ENCODE data around the gene PKNOX2.

DNA sequence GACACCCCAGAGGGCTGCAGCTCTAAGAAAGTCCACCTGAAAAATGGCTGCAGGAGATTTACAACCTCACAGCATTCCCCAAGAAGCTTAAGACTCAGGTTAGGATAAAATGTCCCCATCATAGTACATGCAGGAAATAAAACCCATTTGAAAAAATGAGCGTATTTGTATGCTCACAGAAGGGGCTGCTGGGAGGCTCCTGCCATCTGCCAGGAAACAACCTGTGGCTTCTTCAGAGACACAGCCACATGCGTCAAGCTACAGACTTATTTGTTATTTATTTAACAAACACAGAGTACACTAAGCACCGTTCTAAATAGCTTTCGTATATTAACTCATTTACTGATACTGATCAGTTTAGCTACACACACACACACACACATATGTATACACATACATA lies 258.1 kb downstream of the PKNOX2 start:
- TF ChIP-seq POLR2AphosphoS5 (IDR thresholded peaks at IDR 0.05; ENCODE audit: low read depth, low read length) (no peak), POLR2A (IDR thresholded peaks at IDR 0.05; ENCODE audit: low read depth, low read length) (no peak)

Measured in GM12892 (cell line).